ENCODE data around the gene RNF115.
"Not testable (repeated sequence)": the region's sequence is repeated elsewhere in the genome, so short reads cannot be mapped to it uniquely, and the experiment has no call there.

Gene RNF115

DNA sequence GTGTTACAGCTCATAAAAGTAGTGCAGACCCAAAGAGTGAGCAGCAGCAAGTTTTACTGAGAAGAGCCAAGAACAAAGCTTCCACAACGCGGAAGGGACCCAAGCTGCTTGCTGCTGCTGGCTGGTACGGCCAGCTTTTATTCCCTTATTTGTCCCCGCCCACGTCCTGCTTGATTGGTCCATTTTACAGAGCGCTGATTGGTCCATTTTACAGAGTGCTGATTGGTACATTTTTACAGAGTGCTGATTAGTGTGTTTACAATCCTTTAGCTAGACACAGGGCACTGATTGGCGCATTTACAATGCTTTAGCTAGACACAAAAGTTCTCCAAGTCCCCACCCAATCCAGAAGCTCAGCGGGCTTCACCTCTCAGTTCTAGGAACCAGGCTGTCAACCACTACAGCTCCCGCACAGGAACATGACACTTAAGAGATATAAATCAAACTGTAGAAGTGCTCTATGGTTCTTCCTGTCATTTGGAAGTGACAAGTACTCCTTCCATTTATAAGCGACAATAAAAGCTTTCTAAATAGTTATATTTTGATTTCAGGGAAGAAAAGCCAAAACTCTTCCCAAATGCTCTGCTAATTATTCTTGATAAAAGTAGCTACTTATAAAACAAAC is 28.5 kb downstream of the RNF115 start:
- Histone ChIP-seq H3K18ac (ENCODE audit: low read length) (no peak overlapping the region), H2BK12ac (ENCODE audit: low read length) (no peak overlapping the region), H3K4me1 (ENCODE audit: control insufficient read depth in 2 of 2, insufficient read depth in 1 of 2, low read depth in 1 of 2, low read length in 2 of 2) (no peaks in the 10 kb centered on the region), H3K27ac (replicated peaks; ENCODE audit: low read length) (no peak overlapping the region), H2BK15ac (ENCODE audit: low read length) (no peak overlapping the region), H3K23ac (ENCODE audit: low read depth, low read length, poor library complexity) (no peak overlapping the region), H3K36me3 (replicated peaks in 1 of 2; ENCODE audit: control insufficient read depth in 2 of 2, insufficient read depth in 2 of 2, low read length in 2 of 2) (peaks cover 3 to 17% of the 10 kb centered on the region in 2 donors), H3K4me2 (ENCODE audit: insufficient read depth, low read length, poor library complexity, severe bottlenecking) (no peak overlapping the region), H3K14ac (ENCODE audit: low read length) (no peak overlapping the region), H2BK120ac (ENCODE audit: low read depth, low read length) (no peak overlapping the region), H3K9me3 (replicated peaks in 1 of 2; ENCODE audit: control insufficient read depth in 2 of 2, insufficient read depth in 1 of 2, low read depth in 1 of 2, low read length in 2 of 2) (peaks cover 4 to 20% of the 10 kb centered on the region in 2 donors), H2AFZ (ENCODE audit: low read length) (no peak overlapping the region), H3K4me3 (ENCODE audit: low read length in 2 of 2) (no peak overlapping the region), H4K91ac (ENCODE audit: low read depth, low read length, poor library complexity) (no peak overlapping the region), H4K8ac (ENCODE audit: low read depth, low read length) (no peak overlapping the region), H3K9ac (ENCODE audit: low read depth, low read length, poor library complexity) (no peak overlapping the region), H3K4ac (ENCODE audit: low read length) (no peak overlapping the region), H3K27me3 (ENCODE audit: control insufficient read depth in 3 of 3, insufficient read depth in 3 of 3, low read depth in 1 of 3, low read length in 3 of 3) (no peaks in the 10 kb centered on the region), H2BK5ac (ENCODE audit: low read length) (no peak overlapping the region), H3K79me1 (ENCODE audit: low read depth, low read length) (peaks cover 5% of the 10 kb centered on the region), H2AK5ac (ENCODE audit: low read depth, low read length) (no peak overlapping the region)
- no peak for DNase-seq (ENCODE audit: low spot score)
- WGBS, 2 donors (ENCODE audit: extremely low coverage in 2 of 2, insufficient read length in 2 of 2, insufficient replicate concordance in 1 of 2), result no CpG with 5 or more reads among the region's 10 CpGs

DNA sequence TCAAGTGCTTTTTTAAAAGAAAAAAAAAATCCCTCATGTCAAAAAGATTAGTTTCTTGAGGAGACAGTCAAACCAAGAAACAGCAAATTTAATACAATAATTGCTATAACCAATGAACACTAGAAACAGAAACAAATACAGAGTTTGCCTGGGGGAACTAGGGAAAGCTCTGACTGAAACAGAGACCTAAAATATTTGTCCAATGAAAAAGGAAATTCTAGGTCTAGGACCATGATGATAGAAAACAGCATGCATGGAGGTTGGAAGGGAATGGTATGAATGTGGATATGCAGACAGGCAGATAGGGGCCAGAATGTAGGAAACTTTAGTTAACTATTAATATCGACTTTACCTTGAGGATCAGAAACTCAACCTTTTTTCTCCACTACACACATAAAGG is 31.4 kb downstream of the RNF115 start:
- Histone ChIP-seq H3K79me1 (ENCODE audit: low read depth, low read length) (peaks cover 3% of the 10 kb centered on the region), H3K4me3 (ENCODE audit: low read length in 2 of 2) (no peak overlapping the region), H2BK15ac (ENCODE audit: low read length) (no peak overlapping the region), H2BK12ac (ENCODE audit: low read length) (no peak overlapping the region), H3K14ac (ENCODE audit: low read length) (no peak overlapping the region), H3K18ac (ENCODE audit: low read length) (no peak overlapping the region), H3K4ac (ENCODE audit: low read length) (no peak overlapping the region), H3K23ac (ENCODE audit: low read depth, low read length, poor library complexity) (no peak overlapping the region), H3K4me2 (ENCODE audit: insufficient read depth, low read length, poor library complexity, severe bottlenecking) (no peak overlapping the region), H2BK5ac (ENCODE audit: low read length) (no peak overlapping the region), H3K27me3 (ENCODE audit: control insufficient read depth in 3 of 3, insufficient read depth in 3 of 3, low read depth in 1 of 3, low read length in 3 of 3) (no peaks in the 10 kb centered on the region), H3K9me3 (replicated peaks in 1 of 2; ENCODE audit: control insufficient read depth in 2 of 2, insufficient read depth in 1 of 2, low read depth in 1 of 2, low read length in 2 of 2) (peaks cover 4 to 13% of the 10 kb centered on the region in 2 donors), H4K91ac (ENCODE audit: low read depth, low read length, poor library complexity) (no peak overlapping the region), H3K36me3 (replicated peaks in 1 of 2; ENCODE audit: control insufficient read depth in 2 of 2, insufficient read depth in 2 of 2, low read length in 2 of 2) (peaks cover 5 to 25% of the 10 kb centered on the region in 2 donors), H4K8ac (ENCODE audit: low read depth, low read length) (no peak overlapping the region), H3K27ac (replicated peaks; ENCODE audit: low read length) (no peak overlapping the region), H2BK120ac (ENCODE audit: low read depth, low read length) (no peak overlapping the region), H3K9ac (ENCODE audit: low read depth, low read length, poor library complexity) (no peak overlapping the region), H3K4me1 (ENCODE audit: control insufficient read depth in 2 of 2, insufficient read depth in 1 of 2, low read depth in 1 of 2, low read length in 2 of 2) (no peaks in the 10 kb centered on the region), H2AK5ac (ENCODE audit: low read depth, low read length) (no peak overlapping the region), H2AFZ (ENCODE audit: low read length) (no peak overlapping the region)
- WGBS, 2 donors (ENCODE audit: extremely low coverage in 2 of 2, insufficient read length in 2 of 2, insufficient replicate concordance in 1 of 2), result no CpG with 5 or more reads among the region's 1 CpG
- no peak for DNase-seq (ENCODE audit: low spot score)

DNA sequence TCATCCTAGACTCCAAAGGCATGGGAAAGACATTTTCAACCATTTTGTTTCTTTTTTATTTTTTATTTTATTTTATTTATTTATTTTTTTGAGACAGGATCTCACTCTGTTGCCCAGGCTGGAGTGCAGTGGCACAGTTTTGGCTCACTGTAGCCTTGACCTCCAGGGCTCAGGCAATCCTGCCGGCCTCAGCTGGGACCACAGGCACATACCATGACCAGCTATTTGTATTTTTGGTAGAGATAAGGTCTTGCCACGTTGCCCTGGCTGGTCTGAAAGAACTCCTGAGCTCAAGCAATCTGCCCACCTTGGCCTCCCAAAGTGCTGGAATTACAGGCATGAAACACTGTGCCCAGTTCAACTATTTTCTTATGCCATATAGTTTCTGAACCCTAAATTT is 32.0 kb downstream of the RNF115 start:
- H2AFZ ChIP-seq (ENCODE audit: low read length); H3K4me2 ChIP-seq (ENCODE audit: insufficient read depth, low read length, poor library complexity, severe bottlenecking); H3K4ac ChIP-seq (ENCODE audit: low read length); H3K18ac ChIP-seq (ENCODE audit: low read length); H3K23ac ChIP-seq (ENCODE audit: low read depth, low read length, poor library complexity); H3K4me3 ChIP-seq (ENCODE audit: low read length in 2 of 2); H3K14ac ChIP-seq (ENCODE audit: low read length); DNase-seq (ENCODE audit: low spot score); H2BK15ac ChIP-seq (ENCODE audit: low read length); H3K27ac ChIP-seq (replicated peaks; ENCODE audit: low read length); H3K4me1 ChIP-seq (ENCODE audit: control insufficient read depth in 2 of 2, insufficient read depth in 1 of 2, low read depth in 1 of 2, low read length in 2 of 2); H3K9me3 ChIP-seq (replicated peaks in 1 of 2; ENCODE audit: control insufficient read depth in 2 of 2, insufficient read depth in 1 of 2, low read depth in 1 of 2, low read length in 2 of 2); H2BK120ac ChIP-seq (ENCODE audit: low read depth, low read length); H4K91ac ChIP-seq (ENCODE audit: low read depth, low read length, poor library complexity); H2BK12ac ChIP-seq (ENCODE audit: low read length); H2BK5ac ChIP-seq (ENCODE audit: low read length); H2AK5ac ChIP-seq (ENCODE audit: low read depth, low read length); H3K79me1 ChIP-seq (ENCODE audit: low read depth, low read length); H3K27me3 ChIP-seq (ENCODE audit: control insufficient read depth in 3 of 3, insufficient read depth in 3 of 3, low read depth in 1 of 3, low read length in 3 of 3); H4K8ac ChIP-seq (ENCODE audit: low read depth, low read length); H3K9ac ChIP-seq (ENCODE audit: low read depth, low read length, poor library complexity): not testable (repeated sequence)
- whole genome bisulfite sequencing, 2 donors (ENCODE audit: extremely low coverage in 2 of 2, insufficient read length in 2 of 2, insufficient replicate concordance in 1 of 2), result no CpG with 5 or more reads among the region's 2 CpGs
- peaks cover 2 to 28% of the 10 kb centered on the region in 2 donors for H3K36me3 ChIP-seq (replicated peaks in 1 of 2; ENCODE audit: control insufficient read depth in 2 of 2, insufficient read depth in 2 of 2, low read length in 2 of 2)

DNA sequence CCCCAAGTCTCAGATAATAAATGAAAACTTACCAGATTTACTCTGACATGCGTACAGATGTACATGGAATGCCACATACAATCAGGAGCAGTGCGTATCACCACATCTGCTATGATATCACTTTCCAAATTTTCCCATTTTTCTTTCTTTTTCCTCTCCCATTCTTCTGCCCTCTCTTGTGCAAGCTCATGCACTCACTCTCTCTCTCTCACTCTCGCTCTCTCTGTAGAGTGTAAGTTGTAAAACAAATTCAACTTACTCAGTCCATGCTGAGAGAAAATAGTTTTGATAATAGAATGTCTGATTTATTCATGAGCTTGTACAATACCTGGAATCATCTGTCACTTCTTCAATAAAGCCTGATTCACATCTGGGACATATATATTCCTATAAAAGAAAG is 35.3 kb downstream of the RNF115 start:
- no CpG with 5 or more reads among the region's 3 CpGs for WGBS, 2 donors (ENCODE audit: extremely low coverage in 2 of 2, insufficient read length in 2 of 2, insufficient replicate concordance in 1 of 2)
- Histone ChIP-seq H2BK120ac (ENCODE audit: low read depth, low read length) (no peak overlapping the region), H3K9ac (ENCODE audit: low read depth, low read length, poor library complexity) (no peak overlapping the region), H2BK12ac (ENCODE audit: low read length) (no peak overlapping the region), H3K4me1 (ENCODE audit: control insufficient read depth in 2 of 2, insufficient read depth in 1 of 2, low read depth in 1 of 2, low read length in 2 of 2) (no peaks in the 10 kb centered on the region), H2AK5ac (ENCODE audit: low read depth, low read length) (no peak overlapping the region), H3K4ac (ENCODE audit: low read length) (no peak overlapping the region), H4K8ac (ENCODE audit: low read depth, low read length) (no peak overlapping the region), H3K27ac (replicated peaks; ENCODE audit: low read length) (no peak overlapping the region), H3K4me3 (ENCODE audit: low read length in 2 of 2) (no peak overlapping the region), H3K14ac (ENCODE audit: low read length) (no peak overlapping the region), H4K91ac (ENCODE audit: low read depth, low read length, poor library complexity) (no peak overlapping the region), H2BK15ac (ENCODE audit: low read length) (no peak overlapping the region), H3K79me1 (ENCODE audit: low read depth, low read length) (no peaks in the 10 kb centered on the region), H3K4me2 (ENCODE audit: insufficient read depth, low read length, poor library complexity, severe bottlenecking) (no peak overlapping the region), H3K36me3 (replicated peaks in 1 of 2; ENCODE audit: control insufficient read depth in 2 of 2, insufficient read depth in 2 of 2, low read length in 2 of 2) (peaks cover 2 to 36% of the 10 kb centered on the region in 2 donors), H3K18ac (ENCODE audit: low read length) (no peak overlapping the region), H3K27me3 (ENCODE audit: control insufficient read depth in 3 of 3, insufficient read depth in 3 of 3, low read depth in 1 of 3, low read length in 3 of 3) (no peaks in the 10 kb centered on the region), H2BK5ac (ENCODE audit: low read length) (no peak overlapping the region), H3K23ac (ENCODE audit: low read depth, low read length, poor library complexity) (no peak overlapping the region), H2AFZ (ENCODE audit: low read length) (no peak overlapping the region), H3K9me3 (replicated peaks in 1 of 2; ENCODE audit: control insufficient read depth in 2 of 2, insufficient read depth in 1 of 2, low read depth in 1 of 2, low read length in 2 of 2) (no peaks in the 10 kb centered on the region)
- no peak for DNase-seq (ENCODE audit: low spot score)

All from neuronal stem cell (in vitro differentiated cells).